K562 (cell line): ENCODE data around the gene GPATCH2L. TPM values are rescaled to one million over a fixed set of nuclear protein-coding genes. Genes with fewer than 3 reads are reported as not detected.

Experiments used
- ATAC-seq: fragments of 200-7000 bp; cut with Tn5 transposase; 3 replicates; pipeline ENCODE4 v1.9.1; 2020; ENCODE audit warnings: moderate library complexity
- BruUV-seq: library from RNA; stranded (reverse); fragments of 400-500 nt; replicated peaks from 2 replicates; lab custom pipeline; 2021; lab: Mats Ljungman, UMichigan
- CTCF ChIA-PET: fragments of 300-600 bp; formaldehyde crosslinking; extraction: SDS; loops from one replicate; lab custom pipeline; 2021; ENCODE audit warnings: low intra/inter-chr PET ratio; lab: Yijun Ruan, JAX
- POLR2A ChIA-PET: fragments of 300-600, 350-650 bp; sonication (Branson Sonifier 250); formaldehyde crosslinking; extraction: SDS; loops from one replicate; lab custom pipeline; 2021; ENCODE audit warnings: antibody characterized with exemption, inconsistent platforms; lab: Yijun Ruan, JAX
- DNase-seq, 4 experiments: peaks; one replicate each; pipeline versions ENCODE4 v3.0.0 to v3.0.0-alpha.2; 2011 to 2018; ENCODE audit warnings: low spot score in 3 of 4, mixed read lengths in 3 of 4; ENCODE audit errors: extremely low read depth in 1 of 4
- FAIRE-seq: peaks from 2 replicates; lab custom pipeline; 2011; peaks lifted over from hg19 to GRCh38; lab: Jason Lieb, UNC
- H2AFZ ChIP-seq: 2 replicates; pipeline ENCODE4 v1.6.0; 2011; ENCODE audit warnings: low read depth, low read length, control low read depth, inconsistent platforms
- H3K27ac ChIP-seq: fragments of 200-600 bp; 3 replicates; pipeline ENCODE4 v1.8.0; 2011; ENCODE audit warnings: low read depth, mild to moderate bottlenecking, control low read depth, inconsistent platforms, low read length, moderate library complexity, mixed read lengths; ENCODE audit errors: extremely low read depth
- H3K27me3 ChIP-seq, 2 experiments: fragments of 300-600 bp in 1 of 2; 2 replicates in 1 of 2; 3 replicates in 1 of 2; pipeline versions ENCODE4 v1.6.0 to v1.8.0; 2011; ENCODE audit warnings: inconsistent platforms in 2 of 2, low read length in 2 of 2, mild to moderate bottlenecking in 1 of 2, mixed read lengths in 1 of 2, moderate library complexity in 1 of 2; ENCODE audit not compliant: control insufficient read depth in 2 of 2, insufficient read depth in 2 of 2
- H3K36me3 ChIP-seq: fragments of 300-600 bp; 3 replicates; pipeline ENCODE4 v1.8.0; 2011; ENCODE audit warnings: mild to moderate bottlenecking, low read length, inconsistent platforms; ENCODE audit not compliant: control insufficient read depth, insufficient read depth
- H3K4me1 ChIP-seq, 2 experiments: fragments of 200-600 bp in 1 of 2; replicated peaks in 1 of 2; 2 replicates in 1 of 2; 3 replicates in 1 of 2; pipeline versions ENCODE4 v1.5.1 to v1.8.0; 2011; ENCODE audit warnings: inconsistent platforms in 2 of 2, low read length in 2 of 2, mild to moderate bottlenecking in 1 of 2, mixed read lengths in 1 of 2, moderate library complexity in 1 of 2; ENCODE audit not compliant: control insufficient read depth in 2 of 2, insufficient read depth in 2 of 2
- H3K4me2 ChIP-seq: 2 replicates; pipeline ENCODE4 v1.6.1; 2011; ENCODE audit warnings: low read length, control low read depth, inconsistent platforms, mixed read lengths; ENCODE audit not compliant: insufficient read depth
- H3K4me3 ChIP-seq: fragments of 200-600 bp; sonication (generic), shearing (Covaris generic); 2 replicates; pipeline ENCODE4 v1.5.1; 2016; ENCODE audit warnings: control low read depth, inconsistent platforms
- H3K79me2 ChIP-seq: fragments of 200-600 bp; 3 replicates; pipeline ENCODE4 v1.8.0; 2011; ENCODE audit warnings: low read length, inconsistent platforms; ENCODE audit not compliant: control insufficient read depth, insufficient read depth
- H3K9ac ChIP-seq, 2 experiments: 2 replicates each; pipeline versions ENCODE4 v1.6.0 to v1.6.1; 2011; ENCODE audit warnings: low read depth in 2 of 2, low read length in 2 of 2, control low read depth in 1 of 2, inconsistent platforms in 1 of 2, mild to moderate bottlenecking in 1 of 2, mixed read lengths in 1 of 2; ENCODE audit not compliant: insufficient read depth in 1 of 2
- H3K9me1 ChIP-seq: one replicate; pipeline ENCODE4 v1.6.0; 2011; ENCODE audit warnings: inconsistent platforms, mild to moderate bottlenecking, low read length, moderate library complexity; ENCODE audit not compliant: control insufficient read depth, insufficient read depth
- H3K9me3 ChIP-seq: replicated peaks from 2 replicates; pipeline ENCODE4 v1.5.1; 2011; ENCODE audit warnings: low read depth, low read length, inconsistent platforms; ENCODE audit not compliant: control insufficient read depth, insufficient read depth
- H4K20me1 ChIP-seq: replicated peaks from 2 replicates; pipeline ENCODE4 v1.6.1; 2011; ENCODE audit warnings: low read length, inconsistent platforms, mixed read lengths; ENCODE audit not compliant: control insufficient read depth, insufficient read depth
- EP400 ChIP-seq: fragments of 450-650 bp; IDR thresholded peaks from 2 replicates; pipeline ENCODE4 v1.6.1; 2017; ENCODE audit warnings: antibody characterized with exemption, mild to moderate bottlenecking, moderate library complexity
- EZH2 ChIP-seq: IDR thresholded peaks from 2 replicates; pipeline ENCODE4 v1.6.1; 2012; ENCODE audit warnings: low read depth, mild to moderate bottlenecking, inconsistent platforms, low read length, borderline replicate concordance
- SREBF1 ChIP-seq: fragments of 150-350 bp; IDR thresholded peaks from 2 replicates; pipeline ENCODE4 v1.6.1; 2014; ENCODE audit warnings: antibody characterized with exemption, low read depth, low read length, borderline replicate concordance
- TBP ChIP-seq: optimal IDR thresholded peaks from 2 replicates; pipeline ENCODE3; 2011; ENCODE audit warnings: low read depth, low read length, improper control_type of control experiment
- TCFL5 ChIP-seq: fragments of 250-450 bp; sonication (Bioruptor Pico); conservative IDR thresholded peaks from 2 replicates; pipeline ENCODE4 v1.6.1; 2021; ENCODE audit warnings: mild to moderate bottlenecking, moderate library complexity, matching md5 sums
- ZFX ChIP-seq: sonication (generic); formaldehyde crosslinking; IDR thresholded peaks from 2 replicates; pipeline ENCODE4 v1.8.0; 2022; ENCODE audit warnings: mild to moderate bottlenecking, missing genetic modification reagents, moderate library complexity
- ZNF274 ChIP-seq: IDR thresholded peaks from 2 replicates; pipeline ENCODE4 v1.6.1; 2011; ENCODE audit warnings: low read depth, mild to moderate bottlenecking, low read length, moderate library complexity, borderline replicate concordance
- WGBS: fragments of 100-300 bp; shearing (Covaris generic); methylation state at CpG from one replicate; pipeline ENCODE4 v1.1.6; 2016; ENCODE audit warnings: low coverage, mixed read lengths; ENCODE audit not compliant: insufficient coverage; ENCODE audit errors: missing lambda C conversion rate; 5-methylcytosine and 5-hydroxymethylcytosine counted together
- in situ Hi-C: fragments of 300-500 bp; cut with MboI; formaldehyde crosslinking; loops from 4 replicates; pipeline ENCODE4 v1.15.0; 2018; ENCODE audit warnings: inconsistent platforms, mixed read lengths
- intact Hi-C: fragments of 100-400 bp; cut with micrococcal nuclease; formaldehyde crosslinking; loops from 2 replicates; pipeline ENCODE4 v1.14.2; 2022
- polyA plus RNA-seq, 8 experiments: library from polyadenylated mRNA; depleted of rRNA in 4 of 8; stranded (reverse) in 5 of 8; unstranded in 3 of 8; fragments of >200 nt; fragmentation: Nextera tagmentation in 2 of 8; fragmentation: Illumina TruSeq in 1 of 8; extraction: Ambion mirVana in 2 of 8; extraction: Trizol in 1 of 8; gene quantifications; 2 replicates each; pipeline versions ENCODE4 v1.2.1 to v1.2.3, GENCODE V29; 2011 to 2014; ENCODE audit warnings: inconsistent platforms in 1 of 8, missing spikeins in 1 of 8
- total RNA-seq, 7 experiments: library from RNA; depleted of rRNA in 6 of 7; stranded (reverse); fragments of >200 nt in 6 of 7; fragmentation: Illumina TruSeq in 2 of 7; extraction: Trizol in 2 of 7; gene quantifications; 2 replicates each; pipeline versions ENCODE4 v1.2.1 to v1.2.3, GENCODE V29; 2011 to 2021; ENCODE audit warnings: low replicate concordance in 1 of 7
- TF ChIP-seq, protein P1 (sequence below): sonication (generic); formaldehyde crosslinking; IDR thresholded peaks from 2 replicates; pipeline ENCODE4 v1.5.0; 2020; ENCODE audit warnings: missing genetic modification reagents

Gene GPATCH2L
- total and polyA plus RNA-seq, 9 of the 15 experiments (the other 6 are each of a cell fraction or from before 2014, with no cell fraction given): 13.1 to 39.6 (median 20.0) TPM

- CTCF ChIA-PET: no interaction called here
- no peak for TF ChIP-seq SREBF1
- TF ChIP-seq EP400: no peak
- TF ChIP-seq ZNF274: no peak
- TF ChIP-seq, protein P1, sequence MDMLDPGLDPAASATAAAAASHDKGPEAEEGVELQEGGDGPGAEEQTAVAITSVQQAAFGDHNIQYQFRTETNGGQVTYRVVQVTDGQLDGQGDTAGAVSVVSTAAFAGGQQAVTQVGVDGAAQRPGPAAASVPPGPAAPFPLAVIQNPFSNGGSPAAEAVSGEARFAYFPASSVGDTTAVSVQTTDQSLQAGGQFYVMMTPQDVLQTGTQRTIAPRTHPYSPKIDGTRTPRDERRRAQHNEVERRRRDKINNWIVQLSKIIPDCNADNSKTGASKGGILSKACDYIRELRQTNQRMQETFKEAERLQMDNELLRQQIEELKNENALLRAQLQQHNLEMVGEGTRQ (CRISPR knock-in tag): no peak
- TF ChIP-seq TCFL5: no peak
- TF ChIP-seq ZFX (CRISPR knock-in tag): no peak
- TF ChIP-seq EZH2: no peak
- TF ChIP-seq TBP: no peak
- TF ChIP-seq, all 486 proteins: peak for 0
- Histone ChIP-seq H3K4me3 (no peak overlapping the region), H3K36me3 (no peaks in the 10 kb centered on the region), H3K4me2 (no peak overlapping the region), H2AFZ (no peak overlapping the region), H3K79me2 (no peaks in the 10 kb centered on the region), H3K9me1 (no peaks in the 10 kb centered on the region), H3K9ac (no peak overlapping the region), H4K20me1 (no peaks in the 10 kb centered on the region; the same call in 1 of the 2 replicates), H3K27ac (no peak overlapping the region), H3K27me3 (peaks cover 5 to 17% of the 10 kb centered on the region in 2 experiments; a peak in 2 of 5 replicates), H3K4me1 (no peaks in the 10 kb centered on the region; a peak in 1 of 5 replicates), H3K9me3 (no peaks in the 10 kb centered on the region)
- no peak for FAIRE-seq
- in situ Hi-C loops (no loop called here), intact Hi-C loops (no loop called here)
- POLR2A ChIA-PET: interaction anchor here (0.6 kb wide), 1 partner anchor 572 kb away, joined by 3 read pairs; no protein-coding TSS in a partner anchor
- BruUV-seq: no TSS peak
- DNase-seq: no peak
- 7% methylated on average over 7 of the region's 10 CpGs for WGBS
- ATAC-seq: no peak
Measured at GRCh38 chr14:76123426-76124225, 28.1 kb upstream of the GPATCH2L start.
